Brain microvascular endothelial cell (primary cell): Measurements from ENCODE around the gene ZMAT3.
"Not testable (repeated sequence)": the region's sequence is repeated elsewhere in the genome, so short reads cannot be mapped to it uniquely, and the experiment has no call there.

Source experiments
- DNase-seq: peaks from one replicate; pipeline ENCODE4 v3.0.0-alpha.2; 2020
- H3K27ac ChIP-seq: fragments of 250-450 bp; sonication (Bioruptor Pico); 2 replicates; pipeline ENCODE4 v1.5.1; 2020; ENCODE audit warnings: mild to moderate bottlenecking, moderate library complexity
- H3K27me3 ChIP-seq: fragments of 250-450 bp; sonication (Bioruptor Pico); replicated peaks from 2 replicates; pipeline ENCODE4 v1.5.1; 2020; ENCODE audit warnings: mild to moderate bottlenecking
- H3K36me3 ChIP-seq: fragments of 250-450 bp; sonication (Bioruptor Pico); replicated peaks from 2 replicates; pipeline ENCODE4 v1.5.1; 2020; ENCODE audit warnings: mild to moderate bottlenecking
- H3K4me3 ChIP-seq: 2 replicates; pipeline ENCODE4 v1.5.1; 2011; ENCODE audit warnings: low read depth, mild to moderate bottlenecking, control low read depth, low read length, moderate library complexity
- in situ Hi-C: cut with HindIII; loops from 2 replicates; pipeline ENCODE4 v1.10.0; 2017; ENCODE audit warnings: low sequenced_read_pairs, low pct_ligation_motif_present
- TF ChIP-seq, protein P1 (sequence below): IDR thresholded peaks from 2 replicates; pipeline ENCODE4 v1.5.1; 2011; ENCODE audit warnings: low read depth, mild to moderate bottlenecking, moderate library complexity, low read length, control low read depth, inconsistent platforms; ENCODE audit errors: missing control alignments

Gene ZMAT3

GRCh38 chr3:179038216-179038898 is 33.3 kb downstream of the ZMAT3 start:
- in situ Hi-C loops, result no loop called here
- no peak for DNase-seq
- H3K4me3 ChIP-seq, result no peak overlapping the region

DNA sequence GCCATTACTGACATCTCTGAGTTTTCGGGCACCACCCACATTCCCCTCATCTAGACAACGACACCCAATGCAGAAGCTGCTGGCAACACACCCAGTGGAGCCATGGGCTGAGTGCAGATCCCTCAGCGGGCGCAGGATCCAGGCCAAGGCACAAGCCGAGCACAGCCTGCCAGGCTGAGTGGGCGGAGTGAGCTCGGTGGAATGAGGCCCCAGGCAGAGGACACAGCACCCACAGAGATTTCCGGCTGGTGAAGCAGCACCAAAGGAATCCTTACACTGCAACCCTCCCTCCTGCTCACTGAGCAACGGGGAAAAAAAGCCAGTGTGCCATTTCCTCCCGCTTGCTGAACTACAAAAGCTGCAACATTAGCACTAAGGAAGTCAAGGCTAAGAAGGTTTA is 34.3 kb downstream of the ZMAT3 start:
- H3K27me3 ChIP-seq, result no peaks in the 10 kb centered on the region
- DNase-seq, result peak; percentile 92
- H3K4me3 ChIP-seq, result no peak overlapping the region

More at GRCh38 chr3:179038216-179038898, 33.3 kb downstream of the ZMAT3 start:
- TF ChIP-seq, protein P1, sequence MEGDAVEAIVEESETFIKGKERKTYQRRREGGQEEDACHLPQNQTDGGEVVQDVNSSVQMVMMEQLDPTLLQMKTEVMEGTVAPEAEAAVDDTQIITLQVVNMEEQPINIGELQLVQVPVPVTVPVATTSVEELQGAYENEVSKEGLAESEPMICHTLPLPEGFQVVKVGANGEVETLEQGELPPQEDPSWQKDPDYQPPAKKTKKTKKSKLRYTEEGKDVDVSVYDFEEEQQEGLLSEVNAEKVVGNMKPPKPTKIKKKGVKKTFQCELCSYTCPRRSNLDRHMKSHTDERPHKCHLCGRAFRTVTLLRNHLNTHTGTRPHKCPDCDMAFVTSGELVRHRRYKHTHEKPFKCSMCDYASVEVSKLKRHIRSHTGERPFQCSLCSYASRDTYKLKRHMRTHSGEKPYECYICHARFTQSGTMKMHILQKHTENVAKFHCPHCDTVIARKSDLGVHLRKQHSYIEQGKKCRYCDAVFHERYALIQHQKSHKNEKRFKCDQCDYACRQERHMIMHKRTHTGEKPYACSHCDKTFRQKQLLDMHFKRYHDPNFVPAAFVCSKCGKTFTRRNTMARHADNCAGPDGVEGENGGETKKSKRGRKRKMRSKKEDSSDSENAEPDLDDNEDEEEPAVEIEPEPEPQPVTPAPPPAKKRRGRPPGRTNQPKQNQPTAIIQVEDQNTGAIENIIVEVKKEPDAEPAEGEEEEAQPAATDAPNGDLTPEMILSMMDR, result no peak
- H3K27ac ChIP-seq, result peak overlapping the region; percentile 36
- peaks cover 3% of the 10 kb centered on the region for H3K36me3 ChIP-seq
- H3K27me3 ChIP-seq, result no peaks in the 10 kb centered on the region

GRCh38 chr3:179036626-179037300 is 34.8 kb downstream of the ZMAT3 start:
- in situ Hi-C loops, result no loop called here
- Histone ChIP-seq H3K4me3 (no peak overlapping the region), H3K36me3 (peaks cover 3% of the 10 kb centered on the region), H3K27ac (peak overlapping the region; percentile 47), H3K27me3 (no peaks in the 10 kb centered on the region)
- TF ChIP-seq, protein P1, result no peak
- no peak for DNase-seq

More for the DNA sequence above, 34.3 kb downstream of the ZMAT3 start:
- peak overlapping the region; percentile 47 for H3K27ac ChIP-seq
- in situ Hi-C loops, result no loop called here
- peaks cover 3% of the 10 kb centered on the region for H3K36me3 ChIP-seq
- TF ChIP-seq, protein P1, result no peak

GRCh38 chr3:179036226-179036625 is 35.4 kb downstream of the ZMAT3 start:
- peaks cover 3% of the 10 kb centered on the region for H3K36me3 ChIP-seq
- peak overlapping the region; percentile 47 for H3K27ac ChIP-seq
- in situ Hi-C loops, result no loop called here
- TF ChIP-seq, protein P1, result no peak
- peak; percentile 37 for DNase-seq
- H3K4me3 ChIP-seq, result no peak overlapping the region
- no peaks in the 10 kb centered on the region for H3K27me3 ChIP-seq

DNA sequence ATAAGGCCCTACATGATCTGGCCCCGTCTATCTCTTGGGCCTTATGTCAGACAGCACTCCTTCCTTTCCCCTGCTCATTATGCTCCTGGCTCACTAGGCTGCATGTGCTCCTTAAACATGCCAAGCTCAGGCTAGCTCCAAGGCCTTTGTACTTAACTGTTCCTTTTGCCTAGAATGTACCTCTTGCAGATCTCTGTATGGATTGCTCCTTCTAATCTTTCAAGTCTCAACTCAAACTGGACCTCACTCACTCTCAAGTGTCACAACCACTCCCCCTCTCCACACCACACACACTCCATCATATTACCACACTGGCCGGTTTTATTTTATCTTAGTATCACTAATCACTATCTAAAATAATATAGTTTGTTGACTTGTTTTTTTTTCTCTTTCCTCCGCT is 36.4 kb downstream of the ZMAT3 start:
- Histone ChIP-seq H3K36me3 (peaks cover 6% of the 10 kb centered on the region), H3K27me3 (no peaks in the 10 kb centered on the region), H3K4me3 (no peak overlapping the region), H3K27ac (no peak overlapping the region)
- TF ChIP-seq, protein P1, result no peak
- in situ Hi-C loops, result no loop called here
- no peak for DNase-seq

DNA sequence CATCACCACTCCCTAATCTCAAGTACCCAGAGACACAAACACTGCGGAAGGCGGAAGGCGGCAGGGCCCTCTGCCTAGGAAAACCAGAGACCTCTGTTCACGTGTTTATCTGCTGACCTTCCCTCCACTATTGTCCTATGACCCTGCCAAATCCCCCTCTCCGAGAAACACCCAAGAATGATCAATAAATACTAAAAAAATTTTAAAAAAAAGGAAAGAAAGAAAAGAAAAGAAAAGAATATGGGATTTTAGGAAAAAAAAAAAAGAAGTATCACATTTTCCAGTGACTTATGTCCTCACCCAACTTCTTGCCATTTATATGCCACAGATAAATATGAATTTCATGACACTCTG is 38.3 kb downstream of the ZMAT3 start:
- H3K4me3 ChIP-seq, DNase-seq, H3K36me3 ChIP-seq, H3K27me3 ChIP-seq, in situ Hi-C loops, H3K27ac ChIP-seq: not testable (repeated sequence)

- H3K4me3 ChIP-seq, H3K27ac ChIP-seq, H3K36me3 ChIP-seq, in situ Hi-C loops, H3K27me3 ChIP-seq, DNase-seq: not testable (repeated sequence)
These were observed 38.9 kb downstream of the ZMAT3 start for GRCh38 chr3:179032454-179033303.
